GM21390 (cell line): ENCODE results near the gene BMP6.
A peak's percentile ranks its signal among the peaks of the same experiment; 100 is the strongest.

ENCODE experiments used
- ATAC-seq: cut with Tn5 transposase; IDR thresholded peaks from one replicate; pipeline ENCODE4 v1.9.1; 2021; ENCODE audit not compliant: unreplicated experiment

Gene BMP6

GRCh38 chr6:7901056-7901455 is 175.2 kb downstream of the BMP6 start:
- no peak for ATAC-seq

GRCh38 chr6:7901780-7902179 is 175.9 kb downstream of the BMP6 start:
- ATAC-seq, result no peak

GRCh38 chr6:7902221-7902620 is 176.3 kb downstream of the BMP6 start:
- ATAC-seq, result no peak

GRCh38 chr6:7902867-7903266 is 177.0 kb downstream of the BMP6 start:
- ATAC-seq, result no peak

- no peak for ATAC-seq
Measured at GRCh38 chr6:7903673-7904072, 177.8 kb downstream of the BMP6 start.

GRCh38 chr6:7904654-7905319 is 178.9 kb downstream of the BMP6 start:
- ATAC-seq, result no peak

- no peak for ATAC-seq
Measured at GRCh38 chr6:7905416-7905815, 179.5 kb downstream of the BMP6 start.

- no peak for ATAC-seq
Measured at GRCh38 chr6:7906741-7907140, 180.8 kb downstream of the BMP6 start.

GRCh38 chr6:7907159-7907558 is 181.3 kb downstream of the BMP6 start:
- ATAC-seq, result no peak

GRCh38 chr6:7909323-7910276 is 183.7 kb downstream of the BMP6 start:
- peak; percentile 29 for ATAC-seq

- ATAC-seq, result peak; percentile 10
Measured at GRCh38 chr6:7910298-7910653, 184.4 kb downstream of the BMP6 start.

GRCh38 chr6:7910654-7911344 is 184.9 kb downstream of the BMP6 start, which contains the start of gene TXNDC5:
TSS of gene TXNDC5 (minus strand) at chr6:7910788. CDS start at chr6:7910776, 12 bp downstream.
- ATAC-seq, result peak; percentile 63

- no peak for ATAC-seq
Measured at GRCh38 chr6:7911345-7911725, 185.4 kb downstream of the BMP6 start.

GRCh38 chr6:7912024-7912423 is 186.1 kb downstream of the BMP6 start:
- ATAC-seq, result no peak

GRCh38 chr6:7912736-7913517 is 187.0 kb downstream of the BMP6 start:
- ATAC-seq, result no peak

GRCh38 chr6:7914311-7914710 is 188.4 kb downstream of the BMP6 start:
- no peak for ATAC-seq

- no peak for ATAC-seq
Measured at GRCh38 chr6:7914991-7915789, 189.3 kb downstream of the BMP6 start.

- ATAC-seq, result peak; percentile 90
Measured at GRCh38 chr6:7916959-7917358, 191.1 kb downstream of the BMP6 start.

- no peak for ATAC-seq
Measured at GRCh38 chr6:7917729-7918128, 191.8 kb downstream of the BMP6 start.

GRCh38 chr6:7918403-7918802 is 192.5 kb downstream of the BMP6 start:
- no peak for ATAC-seq
